GM19463 (cell line): ENCODE data around the gene CMTM2.
"Not testable (repeated sequence)": the region's sequence is repeated elsewhere in the genome, so short reads cannot be mapped to it uniquely, and the experiment has no call there.

Experiments
- ATAC-seq: cut with Tn5 transposase; IDR thresholded peaks from one replicate; pipeline ENCODE4 v1.9.1; 2021; ENCODE audit warnings: mild to moderate bottlenecking, moderate library complexity; ENCODE audit not compliant: unreplicated experiment

CMTM2 gene

DNA sequence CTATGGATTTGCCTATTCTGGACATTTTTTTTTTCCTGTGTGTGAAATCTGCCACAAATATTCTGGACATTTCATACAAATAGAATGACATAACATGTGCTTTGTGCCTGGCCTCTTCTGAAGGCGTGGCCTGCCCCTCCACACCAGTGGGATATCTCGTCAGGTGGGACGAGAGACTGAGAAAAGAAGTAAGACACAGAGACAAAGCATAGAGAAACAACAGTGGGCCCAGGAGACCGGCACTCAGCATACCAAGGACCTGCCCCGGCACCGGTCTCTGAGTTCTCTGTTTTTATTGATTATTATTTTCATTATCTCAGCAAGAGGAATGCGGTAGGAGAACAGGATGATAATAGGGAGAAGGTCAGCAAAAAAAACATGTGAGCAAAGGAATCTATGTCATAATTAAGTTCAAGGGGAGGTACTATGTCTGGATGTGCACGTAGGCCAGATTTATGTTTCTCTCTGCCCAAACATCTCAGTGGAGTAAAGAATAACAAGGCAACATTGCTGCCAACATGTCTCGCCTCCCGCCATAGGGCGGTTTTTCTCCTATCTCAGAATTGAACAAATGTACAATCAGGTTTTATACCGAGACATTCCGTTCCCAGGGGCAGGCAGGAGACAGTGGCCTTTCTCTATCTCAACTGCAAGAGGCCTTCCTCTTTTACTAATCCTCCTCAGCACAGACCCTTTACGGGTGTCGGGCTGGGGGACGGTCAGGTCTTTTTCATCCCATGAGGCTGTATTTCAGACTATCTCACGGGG is 48.5 kb downstream of the CMTM2 start:
- ATAC-seq = not testable (repeated sequence)

DNA sequence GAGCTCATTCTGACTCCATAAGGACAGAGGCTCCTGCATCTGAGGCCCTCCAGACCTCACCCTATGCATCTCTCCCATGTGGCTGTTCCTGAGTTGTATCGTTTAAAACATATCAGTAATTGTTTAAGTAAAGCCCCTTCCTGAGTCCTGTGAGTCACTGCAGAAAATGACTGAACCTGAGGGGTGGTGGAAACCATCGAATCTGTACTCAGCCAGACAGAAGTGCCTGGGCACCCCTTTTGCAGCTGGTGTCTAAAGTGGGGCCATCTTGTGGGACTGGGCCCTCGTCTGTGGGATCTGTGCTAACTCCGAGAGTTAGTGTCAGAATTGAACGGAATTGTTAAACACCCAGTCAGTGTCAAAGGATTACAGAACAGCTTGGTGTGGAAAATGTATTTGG is 50.6 kb downstream of the CMTM2 start:
- ATAC-seq = no peak

DNA sequence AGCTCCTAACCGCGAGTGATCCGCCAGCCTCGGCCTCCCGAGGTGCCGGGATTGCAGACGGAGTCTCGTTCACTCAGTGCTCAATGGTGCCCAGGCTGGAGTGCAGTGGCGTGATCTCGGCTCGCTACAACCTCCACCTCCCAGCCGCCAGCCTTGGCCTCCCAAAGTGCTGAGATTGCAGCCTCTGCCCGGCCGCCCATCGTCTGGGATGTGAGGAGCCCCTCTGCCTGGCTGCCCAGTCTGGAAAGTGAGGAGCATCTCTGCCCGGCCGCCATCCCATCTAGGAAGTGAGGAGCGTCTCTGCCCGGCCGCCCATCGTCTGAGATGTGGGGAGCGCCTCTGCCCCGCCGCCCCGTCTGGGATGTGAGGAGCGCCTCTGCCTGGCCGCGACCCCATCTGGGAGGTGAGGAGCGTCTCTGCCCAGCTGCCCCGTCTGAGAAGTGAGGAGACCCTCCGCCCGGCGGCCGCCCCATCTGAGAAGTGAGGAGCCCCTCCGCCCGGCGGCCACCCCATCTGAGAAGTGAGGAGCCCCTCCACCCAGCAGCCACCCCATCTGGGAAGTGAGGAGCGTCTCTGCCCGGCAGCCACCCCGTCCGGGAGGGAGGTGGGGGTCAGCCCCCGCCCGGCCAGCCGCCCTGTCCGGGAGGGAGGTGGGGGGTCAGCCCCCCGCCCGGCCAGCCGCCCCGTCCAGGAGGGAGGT is 51.4 kb downstream of the CMTM2 start:
- not testable (repeated sequence) for ATAC-seq

DNA sequence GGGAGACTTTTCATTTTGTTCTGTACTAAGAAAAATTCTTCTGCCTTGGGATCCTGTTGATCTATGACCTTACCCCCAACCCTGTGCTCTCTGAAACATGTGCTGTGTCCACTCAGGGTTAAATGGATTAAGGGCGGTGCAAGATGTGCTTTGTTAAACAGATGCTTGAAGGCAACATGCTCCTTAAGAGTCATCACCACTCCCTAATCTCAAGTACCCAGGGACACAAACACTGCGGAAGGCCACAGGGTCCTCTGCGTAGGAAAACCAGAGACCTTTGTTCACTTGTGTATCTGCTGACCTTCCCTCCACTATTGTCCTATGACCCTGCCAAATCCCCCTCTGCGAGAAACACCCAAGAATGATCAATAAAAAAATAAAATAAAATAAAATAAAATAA is 52.3 kb downstream of the CMTM2 start:
- not testable (repeated sequence) for ATAC-seq

DNA sequence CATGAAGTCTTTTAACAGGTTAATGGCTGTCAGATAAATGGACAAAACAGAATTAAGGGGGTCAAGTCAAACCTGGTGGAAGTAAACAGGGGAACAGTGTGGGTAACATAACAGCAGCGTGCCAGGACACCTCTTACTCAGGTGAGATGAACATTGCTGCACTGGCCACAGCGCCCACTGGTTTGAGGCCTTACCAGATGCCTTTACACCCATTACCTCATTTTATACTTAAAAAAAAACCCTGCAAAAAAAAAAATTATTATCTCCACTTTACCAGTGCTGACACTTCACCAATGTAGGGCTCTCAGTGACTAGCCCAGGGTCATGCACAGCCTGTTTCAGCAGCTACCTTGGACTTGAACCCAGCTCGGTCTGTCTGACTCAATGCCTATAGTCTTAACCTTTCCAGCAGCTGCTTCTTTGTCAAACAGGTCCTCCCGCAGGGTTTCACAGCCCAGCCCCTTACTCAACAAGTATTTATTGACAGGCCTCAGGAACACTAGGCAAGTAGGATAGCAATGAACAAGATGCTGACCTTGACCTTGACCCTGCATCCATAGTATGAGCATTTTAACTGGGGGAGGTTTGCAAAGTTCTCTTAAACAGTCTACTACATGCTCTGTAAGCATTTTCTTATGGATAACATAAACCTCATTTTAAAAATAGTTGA is 55.4 kb downstream of the CMTM2 start:
- ATAC-seq = no peak

DNA sequence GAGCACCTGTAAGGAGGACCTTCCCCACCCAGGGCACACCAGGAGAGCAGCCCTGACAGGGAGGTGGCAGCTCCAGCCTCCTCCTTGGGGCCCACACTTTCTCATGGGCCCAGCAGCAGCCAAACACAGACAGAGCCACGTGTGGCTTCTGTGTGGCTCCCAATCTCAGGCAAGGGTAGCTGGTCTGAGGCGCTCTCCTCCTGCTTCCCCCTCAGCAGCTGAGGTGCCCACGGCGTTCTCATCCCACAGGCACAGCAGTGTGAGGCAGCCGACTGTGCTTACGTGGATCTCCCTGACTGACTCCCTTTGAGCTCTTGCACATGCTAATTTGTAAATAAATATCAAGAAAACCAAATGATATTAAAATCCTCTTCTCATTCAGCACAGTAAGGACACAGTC is 56.1 kb downstream of the CMTM2 start:
- ATAC-seq = no peak

DNA sequence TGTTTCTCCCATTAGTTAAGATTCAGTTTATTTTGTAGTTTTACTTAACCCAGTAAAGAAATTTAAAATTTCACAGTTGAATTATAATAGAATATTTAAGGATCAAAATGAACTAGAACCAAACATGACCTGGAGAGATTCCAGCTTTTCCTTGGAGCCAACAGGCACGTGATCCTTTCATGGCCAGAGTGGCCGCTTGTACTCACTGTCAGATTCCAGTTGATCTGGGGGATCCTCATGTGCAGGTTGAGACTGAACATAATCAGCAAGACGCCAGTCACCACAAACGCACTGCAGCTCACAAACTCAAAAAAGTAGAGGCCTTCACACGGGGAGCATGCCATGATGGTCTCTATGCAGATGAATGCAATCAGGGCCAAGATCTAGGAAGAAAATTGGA is 56.9 kb downstream of the CMTM2 start:
- no peak for ATAC-seq

DNA sequence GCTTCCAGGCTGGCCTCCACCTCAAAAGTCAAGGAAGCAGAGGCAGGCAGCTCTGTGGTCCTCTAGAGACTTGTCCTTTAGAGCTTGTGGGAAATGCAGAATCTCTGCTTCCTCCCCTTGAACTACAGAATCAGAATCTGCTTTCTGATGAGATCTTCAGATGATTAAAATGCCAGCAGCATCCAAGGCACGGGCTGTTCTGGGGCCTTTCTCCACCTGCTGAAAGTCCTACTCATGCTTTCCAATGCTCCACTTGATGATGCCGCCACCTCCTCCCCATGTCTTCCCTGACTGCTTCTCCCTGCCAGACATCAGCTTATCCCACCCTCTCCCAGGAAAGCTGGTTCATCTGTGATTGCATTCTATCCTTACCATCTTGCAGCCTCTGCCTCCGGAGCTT is 58.5 kb downstream of the CMTM2 start:
- no peak for ATAC-seq
